ENCODE measurements around the gene PRKN.

PRKN gene

GRCh38 chr6:161554883-161555282 lies 1172.7 kb downstream of the PRKN start:
- DNase-seq: no peak

- no peak for DNase-seq
These were observed 1177.5 kb downstream of the PRKN start for GRCh38 chr6:161549977-161550655.

- DNase-seq: no peak
These were observed 1178.8 kb downstream of the PRKN start for GRCh38 chr6:161548713-161549296.

- DNase-seq: no peak
These were observed 1179.9 kb downstream of the PRKN start for GRCh38 chr6:161547617-161548016.

GRCh38 chr6:161546632-161547031 lies 1180.9 kb downstream of the PRKN start:
- no peak for DNase-seq

GRCh38 chr6:161545741-161546140 lies 1181.8 kb downstream of the PRKN start:
- DNase-seq: no peak

- DNase-seq: no peak
These were observed 1182.6 kb downstream of the PRKN start for GRCh38 chr6:161544801-161545480.

GRCh38 chr6:161543684-161544309 lies 1183.8 kb downstream of the PRKN start:
- DNase-seq: no peak

GRCh38 chr6:161542346-161542980 lies 1185.1 kb downstream of the PRKN start:
- no peak for DNase-seq

GRCh38 chr6:161540532-161540931 lies 1187.0 kb downstream of the PRKN start:
- DNase-seq: no peak

GRCh38 chr6:161536224-161536630 lies 1191.3 kb downstream of the PRKN start:
- no peak for DNase-seq

GRCh38 chr6:161534264-161534873 lies 1193.2 kb downstream of the PRKN start:
- no peak for DNase-seq

- DNase-seq: no peak
These were observed 1194.3 kb downstream of the PRKN start for GRCh38 chr6:161533266-161533665.

GRCh38 chr6:161532536-161532935 lies 1195.0 kb downstream of the PRKN start:
- DNase-seq: no peak

- no peak for DNase-seq
These were observed 1200.8 kb downstream of the PRKN start for GRCh38 chr6:161526794-161527193.

GRCh38 chr6:161523362-161523761 lies 1204.2 kb downstream of the PRKN start:
- DNase-seq: no peak

- DNase-seq: no peak
These were observed 1205.3 kb downstream of the PRKN start for GRCh38 chr6:161522276-161522675.

GRCh38 chr6:161511447-161512095 lies 1216.0 kb downstream of the PRKN start:
- no peak for DNase-seq

GRCh38 chr6:161508341-161508740 lies 1219.2 kb downstream of the PRKN start:
- DNase-seq: no peak

GRCh38 chr6:161507375-161507774 lies 1220.2 kb downstream of the PRKN start:
- no peak for DNase-seq

GRCh38 chr6:161503570-161503969 lies 1224.0 kb downstream of the PRKN start:
- DNase-seq: no peak

GRCh38 chr6:161498881-161499280 lies 1228.7 kb downstream of the PRKN start:
- DNase-seq: no peak
